GM19455 (cell line): Measurements from ENCODE around the gene TRUB2.
"Not testable (repeated sequence)": the region's sequence is repeated elsewhere in the genome, so short reads cannot be mapped to it uniquely, and the experiment has no call there.

Experiments
- ATAC-seq: cut with Tn5 transposase; IDR thresholded peaks from one replicate; pipeline ENCODE4 v1.9.1; 2021; ENCODE audit not compliant: unreplicated experiment

Gene TRUB2

DNA sequence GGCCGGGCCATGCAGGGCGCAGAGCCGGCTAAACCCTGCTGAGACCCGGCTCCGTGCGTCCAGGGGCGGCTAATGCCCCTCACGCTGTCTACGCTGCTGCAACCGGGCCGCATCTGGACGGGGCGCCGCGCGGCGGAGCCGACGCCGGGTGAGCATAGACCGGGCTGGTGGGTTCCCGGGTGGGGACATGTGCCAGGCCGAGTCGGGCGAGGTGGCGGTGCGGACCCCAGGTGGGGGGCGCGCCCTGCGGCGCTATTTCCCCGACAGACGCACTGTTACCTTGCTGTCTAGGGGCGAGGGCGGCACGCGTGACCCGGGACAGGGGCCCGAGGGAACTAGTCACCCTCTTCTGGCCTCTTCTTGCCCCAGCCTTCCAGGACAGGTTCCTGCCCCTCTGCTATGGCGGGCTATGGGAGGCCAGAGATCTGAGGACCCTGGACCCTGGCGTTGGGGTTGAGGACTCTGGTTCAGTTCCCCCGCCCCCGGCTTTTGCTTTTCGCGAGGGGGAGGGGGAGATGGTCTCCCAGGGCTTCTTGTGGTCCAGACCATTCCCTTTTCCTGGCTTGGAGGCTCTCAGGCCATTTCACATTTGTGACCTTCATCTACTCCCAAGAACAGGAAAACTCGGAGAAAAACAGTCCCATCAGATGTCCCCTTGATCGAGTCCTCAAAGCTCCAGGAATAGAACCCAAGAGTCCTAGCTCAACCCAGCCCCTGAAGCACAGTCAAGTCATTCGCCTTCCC is 18.6 kb upstream of the TRUB2 start:
- peak; percentile 45 for ATAC-seq

DNA sequence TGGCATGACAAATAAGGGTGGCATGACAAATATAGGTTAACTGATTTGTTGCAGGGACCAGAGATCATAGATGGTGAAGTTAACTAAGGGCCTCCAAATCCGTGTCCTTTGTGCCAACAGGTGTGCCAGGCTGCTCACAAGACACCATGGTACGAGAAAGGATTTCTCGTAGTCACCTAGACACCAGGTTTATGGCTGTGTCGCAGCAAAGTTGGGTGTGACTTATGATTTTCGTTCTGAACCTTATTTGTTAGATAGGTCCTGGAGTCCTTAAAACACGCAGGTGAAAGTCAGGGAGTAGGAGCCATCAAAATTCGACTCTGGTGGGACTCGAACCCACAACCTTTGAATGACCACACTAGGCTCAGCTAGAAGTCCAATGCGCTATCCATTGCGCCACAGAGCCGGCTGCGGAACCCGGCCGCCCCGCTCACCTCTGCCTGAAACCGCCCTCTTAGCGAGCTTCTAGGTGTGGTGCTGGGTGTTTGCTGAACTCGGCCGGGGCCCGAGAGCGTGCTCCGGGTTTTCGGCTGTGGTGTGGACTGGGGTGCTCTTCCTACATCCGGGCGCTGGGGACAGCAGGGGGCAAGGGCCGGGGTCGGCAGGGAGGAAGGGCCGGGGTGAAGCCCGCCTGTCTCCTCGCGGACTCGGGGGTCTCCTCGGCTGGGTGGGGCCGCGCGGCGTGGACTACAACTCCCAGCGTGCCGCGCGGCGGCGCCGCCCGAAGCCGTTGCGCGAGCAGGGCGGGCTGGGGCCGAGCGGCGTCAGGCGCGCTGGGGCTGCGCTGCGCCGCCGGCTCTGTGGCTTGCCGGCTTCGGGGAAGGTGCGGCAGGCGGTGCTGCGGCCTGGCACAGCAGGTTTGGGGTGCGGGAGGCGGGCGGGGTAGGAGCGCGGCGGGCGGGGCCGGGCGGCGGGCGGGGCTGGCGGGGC is 17.8 kb upstream of the TRUB2 start, which contains the start of gene SLC27A4:
SLC27A4 (plus strand) TSS at position 767 of the 930 bp plus-strand sequence. CDS start 2,606 bp downstream, outside the sequence.
- peak; percentile 86 for ATAC-seq

DNA sequence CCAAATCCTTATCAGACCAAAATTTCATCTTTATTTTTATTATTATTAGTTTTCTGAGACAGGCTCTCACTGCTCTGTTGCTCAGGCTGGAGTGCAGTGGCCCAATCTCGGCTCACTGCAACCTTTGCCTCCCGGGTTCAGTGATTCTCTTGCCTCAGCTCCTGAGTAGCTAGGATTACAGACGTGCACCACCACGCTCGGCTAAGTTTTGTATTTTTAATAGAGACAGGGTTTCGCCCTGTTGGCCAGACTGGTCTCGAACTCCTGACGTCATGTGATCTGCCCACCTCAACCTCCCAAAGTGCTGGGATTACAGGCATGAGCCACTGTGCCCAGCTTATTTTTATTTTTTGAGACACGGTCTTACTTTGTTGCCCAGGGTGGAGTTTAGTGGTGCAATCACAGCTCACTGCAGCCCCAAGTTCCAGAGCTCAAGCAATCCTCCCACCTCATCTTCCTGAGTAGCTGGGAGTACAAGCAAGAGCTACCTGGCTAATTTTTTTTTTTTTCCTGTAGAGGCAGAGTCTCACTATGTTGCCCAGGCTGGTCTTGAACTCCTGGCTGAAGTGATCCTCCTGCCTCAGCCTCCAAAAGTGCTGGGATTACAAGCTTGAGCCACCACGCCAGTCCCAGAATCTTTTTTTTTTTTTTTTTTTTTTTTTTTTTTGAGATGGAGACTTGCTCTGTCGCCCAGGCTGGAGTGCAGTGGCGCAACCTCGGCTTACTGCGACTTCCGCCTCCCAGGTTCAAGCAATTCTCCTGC is 16.8 kb upstream of the TRUB2 start:
- ATAC-seq: not testable (repeated sequence)

DNA sequence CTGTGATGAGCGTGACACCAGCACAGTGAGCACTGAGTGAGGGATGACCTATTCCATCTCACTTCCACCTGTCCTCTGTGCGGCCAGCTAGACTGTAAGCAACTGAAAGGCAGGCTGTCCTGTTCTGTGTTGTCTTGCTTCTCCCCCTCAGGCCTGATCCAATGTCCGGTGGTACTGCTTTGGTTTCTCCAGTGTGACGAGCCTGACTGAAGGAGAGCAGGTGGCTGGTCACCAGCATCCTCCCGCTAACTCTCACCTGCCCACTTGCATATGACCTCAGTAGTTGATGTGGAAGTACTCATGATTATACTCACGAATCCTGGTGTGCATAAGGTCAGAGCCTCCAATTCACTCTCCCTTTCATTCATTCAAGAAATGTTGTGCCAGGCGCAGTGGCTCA is 15.7 kb upstream of the TRUB2 start:
- ATAC-seq: no peak

DNA sequence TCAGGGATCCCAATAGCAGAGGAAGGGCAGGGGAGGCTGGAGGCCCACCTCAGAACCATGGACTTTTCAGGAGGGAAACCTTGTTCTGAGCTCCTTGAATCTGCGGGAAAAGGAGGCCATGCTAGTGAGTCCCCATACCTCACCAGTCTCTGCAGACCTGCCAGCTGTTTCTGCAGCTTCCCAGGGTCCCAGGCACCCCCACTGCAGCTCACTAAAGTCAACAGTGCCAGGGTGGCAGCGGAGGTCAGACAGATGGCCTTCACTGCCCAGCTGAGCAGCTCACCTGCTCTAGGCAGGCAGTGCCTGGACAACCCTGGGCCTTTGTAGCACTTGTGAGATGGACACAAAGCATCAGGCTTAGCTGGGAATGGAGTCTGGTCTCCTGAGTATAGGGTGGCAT is 13.7 kb upstream of the TRUB2 start:
- ATAC-seq: no peak

DNA sequence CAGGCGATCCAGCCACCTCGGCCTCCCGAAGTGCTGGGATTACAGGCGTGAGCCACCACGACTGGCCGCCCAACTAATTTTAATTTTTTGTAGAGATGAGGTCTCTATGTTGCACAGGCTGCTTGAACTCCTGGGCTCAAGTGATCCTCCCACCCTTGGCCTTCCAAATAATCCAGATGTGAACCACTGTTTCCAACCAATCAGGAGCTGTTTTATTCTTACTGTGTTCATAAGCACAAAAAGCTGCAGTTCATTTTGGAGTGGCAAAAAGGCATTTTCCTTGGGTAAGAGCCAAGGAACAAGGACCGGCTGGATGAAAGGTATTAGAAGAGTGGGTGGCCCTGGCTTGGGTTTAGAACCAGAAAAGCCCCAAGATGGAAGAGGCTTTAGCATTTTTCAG is 12.9 kb upstream of the TRUB2 start:
- ATAC-seq: no peak

DNA sequence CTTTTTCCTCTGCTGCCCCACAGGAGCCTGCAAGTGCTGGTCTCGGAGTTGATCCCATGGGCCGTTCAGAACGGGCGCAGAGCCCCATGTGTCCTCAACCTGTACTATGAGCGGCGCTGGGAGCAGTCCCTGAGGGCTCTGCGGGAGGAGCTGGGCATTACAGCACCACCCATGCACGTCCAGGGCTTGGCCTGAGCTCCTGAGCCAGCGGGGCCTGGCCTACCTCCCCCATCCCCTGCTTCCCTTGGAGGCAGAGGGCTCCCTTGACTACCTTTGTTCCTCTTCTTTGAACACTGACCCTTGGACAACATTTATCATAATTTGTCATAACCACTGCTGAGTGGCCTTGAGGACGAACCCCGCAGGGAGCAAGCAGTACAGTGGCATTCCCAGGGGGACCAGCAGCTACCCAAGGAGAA is 11.2 kb upstream of the TRUB2 start:
- no peak for ATAC-seq

DNA sequence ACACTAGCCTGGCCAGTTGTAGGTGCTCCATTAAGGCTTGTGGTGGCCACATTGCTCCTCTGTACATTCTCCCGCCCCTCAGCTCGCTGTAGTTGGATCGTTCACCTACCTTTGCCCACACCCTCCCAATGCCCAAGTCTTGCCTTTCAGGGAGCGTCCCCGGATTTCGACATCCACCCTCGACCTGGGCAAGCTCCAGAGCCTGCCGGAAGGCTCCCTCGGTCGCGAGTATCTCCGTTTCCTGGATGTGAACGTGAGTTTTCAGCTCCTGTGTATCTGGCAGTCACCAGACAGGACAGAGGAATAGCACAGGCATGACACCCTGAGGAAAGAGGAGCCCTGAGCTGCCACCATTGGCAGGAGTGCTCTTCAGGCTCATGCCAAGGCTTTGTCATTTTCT is 3.4 kb upstream of the TRUB2 start:
- no peak for ATAC-seq

DNA sequence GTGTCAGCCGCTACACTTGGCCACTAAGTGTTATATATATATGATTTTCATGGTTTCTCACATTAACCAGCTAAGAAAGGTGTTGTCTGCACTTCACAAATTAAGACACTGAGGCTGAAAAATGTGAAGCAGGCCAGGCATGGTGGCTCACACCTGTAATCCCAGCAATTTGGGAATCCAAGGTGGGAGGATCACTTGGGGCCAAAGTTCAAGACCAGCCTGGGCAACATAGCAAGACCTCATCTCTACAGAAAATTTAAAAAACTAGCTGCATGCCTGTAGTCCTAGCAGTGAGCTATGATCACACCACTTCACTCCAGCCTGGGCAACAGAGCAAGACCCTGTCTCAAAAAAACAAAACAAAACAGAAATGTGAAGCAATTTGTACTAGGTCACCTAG is 2.2 kb upstream of the TRUB2 start:
- no peak for ATAC-seq

DNA sequence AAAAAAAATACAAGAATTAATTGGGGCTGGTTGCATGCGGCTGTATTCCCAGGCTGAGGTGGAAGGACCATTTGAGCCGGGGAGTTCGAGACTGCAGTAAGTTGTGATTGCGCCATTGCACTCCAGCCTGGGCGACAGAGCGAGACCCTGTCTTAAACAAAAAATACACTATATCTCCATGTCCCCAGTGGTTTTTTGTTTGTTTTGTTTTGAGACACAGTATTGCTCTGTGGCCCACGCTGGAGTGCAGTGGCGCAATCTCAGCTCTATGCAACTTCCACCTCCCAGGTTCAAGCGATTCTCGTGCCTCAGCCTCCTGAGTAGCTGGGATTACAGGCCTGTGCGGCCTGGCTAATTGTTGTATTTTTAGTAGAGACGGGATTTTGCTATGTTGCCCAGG is 1.5 kb upstream of the TRUB2 start:
- no peak for ATAC-seq

DNA sequence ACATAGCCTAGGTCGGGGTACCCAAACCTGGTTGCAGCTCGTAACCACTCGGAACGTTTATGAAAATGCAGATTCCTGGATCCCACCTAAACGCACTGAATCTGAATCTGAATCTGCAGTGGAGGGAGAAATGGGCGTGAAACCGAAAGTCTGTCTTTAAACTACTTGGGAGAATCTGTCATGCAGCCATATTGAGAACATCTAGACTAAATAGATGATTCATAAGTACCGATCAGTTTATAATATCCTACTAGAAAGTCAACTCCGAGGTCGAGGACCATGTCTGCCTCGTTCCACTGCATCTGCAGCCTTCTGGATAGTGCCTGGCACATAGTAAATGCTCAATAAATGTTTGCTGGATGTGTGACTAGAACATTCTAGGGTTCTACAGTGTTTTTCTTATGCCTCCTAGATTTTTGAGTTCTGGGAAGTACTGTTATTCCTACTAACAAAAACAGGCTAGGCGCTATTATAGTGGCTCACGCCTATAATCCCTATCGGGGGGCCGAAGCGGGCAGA is 1.0 kb upstream of the TRUB2 start:
- ATAC-seq: no peak

DNA sequence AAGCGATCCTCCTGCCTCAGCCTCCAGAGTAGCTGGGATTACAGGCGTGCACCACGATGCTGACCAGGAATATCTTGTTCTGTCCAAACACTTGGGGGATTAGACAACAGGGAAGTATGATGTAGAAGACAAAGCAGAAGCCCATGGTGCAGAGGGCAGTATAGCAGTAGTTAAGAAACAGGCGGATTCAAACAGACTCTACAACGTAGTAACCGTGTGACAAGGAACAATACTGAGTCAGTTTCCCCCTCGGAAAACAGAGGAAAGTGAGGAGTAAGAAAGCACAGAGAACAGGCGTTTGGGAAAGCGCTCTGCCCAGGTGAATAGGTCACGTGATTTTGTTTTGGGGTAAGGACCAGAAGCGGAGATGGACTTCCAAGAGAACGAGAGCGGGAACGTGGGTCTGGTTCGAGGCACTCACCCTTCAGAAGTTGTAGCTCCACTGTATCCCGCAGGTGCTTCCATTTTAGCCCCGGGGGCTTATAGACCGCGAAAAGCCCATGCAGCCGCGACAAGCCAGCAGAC is 306 bp downstream of the TRUB2 start:
- ATAC-seq: peak; percentile 11

DNA sequence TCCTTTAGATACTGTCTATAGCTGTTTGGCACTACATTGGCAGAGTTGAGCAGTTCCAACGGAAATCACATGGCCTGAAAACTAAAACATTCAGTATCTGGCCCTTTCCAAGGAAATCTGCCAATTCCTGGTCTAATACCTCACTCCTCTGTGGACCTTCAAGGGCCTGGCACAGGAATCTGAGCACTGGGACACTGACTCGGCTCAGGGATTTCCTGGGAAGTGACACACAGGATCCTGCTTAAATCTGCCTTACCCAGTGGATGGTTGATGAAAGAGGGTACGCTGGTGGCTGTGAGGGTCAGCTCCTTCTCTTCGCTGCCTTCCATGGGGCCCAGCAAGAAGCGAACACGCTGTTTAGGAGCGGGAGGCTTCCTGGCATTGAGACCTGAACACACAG is 904 bp downstream of the TRUB2 start:
- no peak for ATAC-seq

DNA sequence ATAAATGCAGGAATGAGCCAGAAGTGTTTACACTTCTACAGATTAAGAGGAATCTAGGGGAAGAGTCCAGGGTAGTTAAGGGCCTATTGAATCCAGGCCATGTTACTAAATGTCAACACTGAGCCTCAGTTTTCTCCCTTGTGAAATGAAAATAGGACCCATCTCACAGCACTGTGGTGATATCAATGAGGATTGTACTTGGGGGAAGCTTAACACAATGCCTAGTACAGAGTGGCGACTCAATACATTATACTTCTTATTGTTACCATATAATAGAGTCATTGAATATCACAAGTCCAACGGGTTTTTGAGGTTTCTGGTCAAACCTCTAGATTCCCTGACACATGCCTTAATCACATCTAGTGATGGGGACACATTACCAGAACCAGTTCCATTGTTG is 4.6 kb downstream of the TRUB2 start:
- no peak for ATAC-seq

DNA sequence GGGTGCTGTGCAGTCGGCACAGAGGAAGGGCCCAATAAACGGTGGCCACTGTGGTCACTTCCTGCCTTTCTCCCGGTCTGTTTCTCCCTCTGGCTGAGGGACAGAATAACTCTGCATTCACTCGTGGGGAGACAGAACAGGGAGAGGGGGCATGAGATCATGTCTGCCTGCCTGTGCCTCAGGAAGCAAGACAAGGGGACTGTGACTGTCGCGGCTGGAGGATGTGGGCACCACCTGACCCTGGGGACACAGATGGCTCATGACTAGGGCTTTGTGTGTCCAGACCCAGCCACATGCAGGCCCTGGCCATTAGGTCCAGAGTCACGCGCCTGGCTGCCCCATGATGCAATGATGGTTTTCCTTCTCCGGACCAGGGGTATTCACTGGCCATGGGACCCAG is 5.8 kb downstream of the TRUB2 start:
- no peak for ATAC-seq

DNA sequence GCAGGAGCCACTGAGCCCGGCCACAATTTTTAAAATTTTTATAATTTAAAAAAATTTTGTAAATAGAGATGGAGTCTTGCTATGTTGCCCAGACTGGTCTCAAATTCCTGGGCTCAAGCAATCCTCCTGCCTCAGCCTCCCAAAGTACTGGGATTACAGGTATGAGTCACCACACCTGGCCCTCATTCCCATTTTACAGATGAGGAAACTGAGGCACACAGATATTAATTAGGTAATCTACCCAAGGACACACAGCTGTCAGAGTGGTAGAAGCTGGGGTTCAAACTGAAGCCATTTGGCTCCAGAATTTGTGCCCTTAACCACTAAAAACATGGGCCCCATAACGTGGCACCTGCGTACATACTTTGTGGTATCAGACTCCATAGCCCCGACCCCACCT is 7.5 kb downstream of the TRUB2 start:
- no peak for ATAC-seq

DNA sequence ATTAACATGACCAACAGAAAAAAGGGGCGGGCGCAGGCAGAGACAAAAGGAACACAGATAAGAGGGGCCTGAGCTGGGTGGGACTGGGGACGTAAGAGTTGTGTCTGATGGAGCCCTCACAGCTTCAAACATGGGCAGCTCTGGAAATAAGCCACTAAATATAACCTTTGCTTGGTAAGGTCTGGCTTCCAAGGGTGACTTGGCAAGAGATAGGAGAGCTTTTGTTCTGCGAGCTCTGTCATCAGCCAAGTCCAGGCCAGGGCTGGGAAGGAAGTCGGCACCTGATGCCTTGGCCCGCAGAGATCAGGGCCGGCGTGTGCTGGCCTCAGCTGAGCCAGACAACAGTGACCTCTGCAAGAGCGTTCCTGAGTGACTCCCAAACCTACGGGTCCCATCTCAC is 11.8 kb downstream of the TRUB2 start:
- no peak for ATAC-seq

DNA sequence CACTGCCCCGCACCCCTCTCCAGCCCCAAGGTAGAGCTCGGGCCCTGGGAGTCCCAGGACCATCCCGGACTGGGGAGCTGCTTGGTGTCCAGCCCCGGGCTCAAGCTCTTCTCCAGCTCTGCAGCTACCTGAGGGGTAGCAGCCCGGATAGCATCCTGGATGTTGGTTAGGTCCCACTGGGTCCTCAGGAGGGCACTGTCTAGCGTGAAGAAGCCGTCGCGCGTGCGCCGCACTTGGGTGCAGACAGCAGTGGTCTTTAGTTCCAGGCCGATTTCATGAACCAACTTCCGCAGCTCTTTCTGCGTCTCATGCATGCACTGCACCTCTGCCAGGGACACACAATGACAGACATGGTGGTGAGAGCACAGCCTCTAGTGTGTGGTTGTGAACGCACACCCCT is 12.7 kb downstream of the TRUB2 start:
- ATAC-seq: no peak

DNA sequence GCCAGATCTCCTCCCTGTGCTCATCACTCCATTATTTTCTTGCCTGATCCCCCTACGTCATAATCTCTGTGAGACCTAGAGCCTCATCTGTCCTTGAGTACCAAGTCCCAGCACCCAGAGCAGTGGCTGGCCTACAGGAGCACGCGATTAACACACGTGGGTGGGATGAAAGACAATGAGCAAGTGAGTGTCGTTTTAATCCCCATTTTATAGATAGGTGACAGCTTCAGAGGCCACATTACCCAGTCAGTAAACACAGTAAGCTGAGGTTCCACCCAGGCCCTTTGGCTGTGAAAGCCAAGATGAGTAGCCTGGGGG is 17.3 kb downstream of the TRUB2 start:
- no peak for ATAC-seq

DNA sequence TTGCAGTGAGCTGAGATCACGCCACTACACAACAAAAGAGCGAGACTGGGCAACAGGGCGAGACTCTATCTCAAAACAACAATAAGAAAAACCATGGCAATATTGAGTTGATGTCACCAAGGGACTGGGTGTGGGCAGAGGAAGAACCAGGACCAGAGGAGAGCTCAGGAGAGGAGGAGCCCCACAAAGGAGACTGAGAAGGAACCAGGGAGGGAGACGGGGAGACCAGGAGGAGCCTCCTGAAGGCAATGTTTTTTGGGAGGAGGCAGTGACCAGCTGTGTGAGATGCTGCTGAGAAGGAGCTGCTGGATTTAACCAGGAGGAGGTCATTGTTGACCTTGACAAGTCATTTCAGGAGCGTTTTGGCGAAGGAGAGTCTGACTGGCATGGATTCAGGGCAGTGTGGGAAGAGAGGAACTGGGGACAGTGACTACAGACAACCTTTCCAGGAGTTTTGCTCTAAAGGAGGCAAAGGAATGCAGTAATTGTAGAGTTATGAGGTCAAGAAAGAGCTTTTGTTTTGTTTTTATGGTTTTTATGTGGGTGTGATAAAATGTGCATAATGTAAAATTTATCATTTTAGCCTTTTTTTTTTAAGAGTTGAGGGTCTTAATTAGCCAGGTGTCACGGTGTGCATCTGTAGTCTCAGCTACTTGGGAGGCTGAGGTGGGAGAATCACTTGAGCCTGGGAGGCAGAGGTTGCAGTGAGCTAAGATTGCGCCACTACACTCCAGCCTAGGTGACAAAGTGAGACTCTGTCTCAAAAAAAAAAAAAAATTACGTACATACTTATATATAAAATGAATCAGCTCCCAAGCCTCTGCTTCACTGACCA is 17.9 kb downstream of the TRUB2 start:
- ATAC-seq: no peak
